Measurements from ENCODE around the gene FAS. TPM values are rescaled to one million over a fixed set of nuclear protein-coding genes. Genes with fewer than 3 reads are reported as not detected.

The FAS gene
- polyA plus RNA-seq, 1 donor (not counting 4 experiments of a cell fraction or from before 2014, with no cell fraction given): 44.8 TPM

GRCh38 chr10:88987840-88988239, 2.8 kb upstream of the FAS start:
- FAIRE-seq: no peak
- Histone ChIP-seq H3K79me2 (ENCODE audit: control insufficient read depth, insufficient read depth, low read length) (peaks cover 15% of the 10 kb centered on the region), H3K9me1 (ENCODE audit: control insufficient read depth, extremely low read depth, insufficient read depth, low read length) (no peaks in the 10 kb centered on the region), H3K27ac (ENCODE audit: control insufficient read depth, insufficient read depth, low read length) (no peak overlapping the region), H3K27me3 (ENCODE audit: control insufficient read depth, extremely low read depth, insufficient read depth, low read length) (no peaks in the 10 kb centered on the region), H3K4me1 (ENCODE audit: control insufficient read depth, extremely low read depth, insufficient read depth, low read length) (peaks cover 14% of the 10 kb centered on the region), H4K20me1 (ENCODE audit: control insufficient read depth, extremely low read depth, insufficient read depth, low read length) (no peaks in the 10 kb centered on the region), H3K9me3 (ENCODE audit: control insufficient read depth, low read depth, low read length) (no peaks in the 10 kb centered on the region), H3K36me3 (ENCODE audit: control insufficient read depth in 2 of 2, extremely low read depth in 1 of 2, insufficient read depth in 2 of 2, low read length in 2 of 2) (no peaks in the 10 kb centered on the region), H3K9ac (ENCODE audit: control insufficient read depth, extremely low read depth, insufficient read depth, low read length) (no peak overlapping the region), H3K4me3 (ENCODE audit: control insufficient read depth in 2 of 3, extremely low read depth in 1 of 3, insufficient read depth in 2 of 3, low read depth in 1 of 3, low read length in 3 of 3) (no peak overlapping the region), H3K4me2 (ENCODE audit: control insufficient read depth, extremely low read depth, insufficient read depth, low read depth, low read length) (no peak overlapping the region), H2AFZ (ENCODE audit: control insufficient read depth, low read length) (no peak overlapping the region)
- dilution Hi-C loops (cut with MboI; ENCODE audit: extremely low pct_ligation_motif_present, low sequenced_read_pairs): no loop called here
- no peak for TF ChIP-seq EZH2 (IDR thresholded peaks at IDR 0.05; ENCODE audit: low read length)
- TF ChIP-seq CTCF (optimal IDR thresholded peaks at IDR 0.05 in 1 of 3, IDR thresholded peaks at IDR 0.05 in 1 of 3, conservative IDR thresholded peaks at IDR 0.05 in 1 of 3; ENCODE audit: extremely low read depth in 1 of 3, insufficient read depth in 2 of 3, low read length in 3 of 3): no peak
- DNase-seq (ENCODE audit: low read depth, low spot score): no peak

- H3K79me2 ChIP-seq (ENCODE audit: control insufficient read depth, insufficient read depth, low read length): peaks cover 27% of the 10 kb centered on the region
- H2AFZ ChIP-seq (ENCODE audit: control insufficient read depth, low read length): no peak overlapping the region
- no peaks in the 10 kb centered on the region for H3K27me3 ChIP-seq (ENCODE audit: control insufficient read depth, extremely low read depth, insufficient read depth, low read length)
- H3K36me3 ChIP-seq (ENCODE audit: control insufficient read depth in 2 of 2, extremely low read depth in 1 of 2, insufficient read depth in 2 of 2, low read length in 2 of 2): no peaks in the 10 kb centered on the region
- peak overlapping the region; percentile 98 for H3K4me2 ChIP-seq (ENCODE audit: control insufficient read depth, extremely low read depth, insufficient read depth, low read depth, low read length)
- no peak for TF ChIP-seq CTCF (optimal IDR thresholded peaks at IDR 0.05 in 1 of 3, IDR thresholded peaks at IDR 0.05 in 1 of 3, conservative IDR thresholded peaks at IDR 0.05 in 1 of 3; ENCODE audit: extremely low read depth in 1 of 3, insufficient read depth in 2 of 3, low read length in 3 of 3)
- TF ChIP-seq EZH2 (IDR thresholded peaks at IDR 0.05; ENCODE audit: low read length): no peak
- FAIRE-seq (no peak), DNase-seq (ENCODE audit: low read depth, low spot score) (no peak)
- H3K4me1 ChIP-seq (ENCODE audit: control insufficient read depth, extremely low read depth, insufficient read depth, low read length): peaks cover 29% of the 10 kb centered on the region
- peak overlapping the region; percentile 98 for H3K27ac ChIP-seq (ENCODE audit: control insufficient read depth, insufficient read depth, low read length)
- no peaks in the 10 kb centered on the region for H3K9me3 ChIP-seq (ENCODE audit: control insufficient read depth, low read depth, low read length)
- H3K9ac ChIP-seq (ENCODE audit: control insufficient read depth, extremely low read depth, insufficient read depth, low read length): no peak overlapping the region
- H3K9me1 ChIP-seq (ENCODE audit: control insufficient read depth, extremely low read depth, insufficient read depth, low read length): no peaks in the 10 kb centered on the region
- H4K20me1 ChIP-seq (ENCODE audit: control insufficient read depth, extremely low read depth, insufficient read depth, low read length): no peaks in the 10 kb centered on the region
- peak overlapping the region in 1 of 3 experiments; percentile 89 for H3K4me3 ChIP-seq (ENCODE audit: control insufficient read depth in 2 of 3, extremely low read depth in 1 of 3, insufficient read depth in 2 of 3, low read depth in 1 of 3, low read length in 3 of 3)
- dilution Hi-C loops (cut with MboI; ENCODE audit: extremely low pct_ligation_motif_present, low sequenced_read_pairs): no loop called here
Observed at GRCh38 chr10:88989423-88989822, 1.2 kb upstream of the FAS start.
